Measurements from ENCODE around the gene VPS54. TPM values are rescaled to one million over a fixed set of nuclear protein-coding genes. Genes with fewer than 3 reads are reported as not detected.

Gene VPS54
- total and polyA plus RNA-seq, 9 of the 15 experiments (the other 6 are each of a cell fraction or from before 2014, with no cell fraction given): 4.9 to 23.2 (median 13.2) TPM

DNA sequence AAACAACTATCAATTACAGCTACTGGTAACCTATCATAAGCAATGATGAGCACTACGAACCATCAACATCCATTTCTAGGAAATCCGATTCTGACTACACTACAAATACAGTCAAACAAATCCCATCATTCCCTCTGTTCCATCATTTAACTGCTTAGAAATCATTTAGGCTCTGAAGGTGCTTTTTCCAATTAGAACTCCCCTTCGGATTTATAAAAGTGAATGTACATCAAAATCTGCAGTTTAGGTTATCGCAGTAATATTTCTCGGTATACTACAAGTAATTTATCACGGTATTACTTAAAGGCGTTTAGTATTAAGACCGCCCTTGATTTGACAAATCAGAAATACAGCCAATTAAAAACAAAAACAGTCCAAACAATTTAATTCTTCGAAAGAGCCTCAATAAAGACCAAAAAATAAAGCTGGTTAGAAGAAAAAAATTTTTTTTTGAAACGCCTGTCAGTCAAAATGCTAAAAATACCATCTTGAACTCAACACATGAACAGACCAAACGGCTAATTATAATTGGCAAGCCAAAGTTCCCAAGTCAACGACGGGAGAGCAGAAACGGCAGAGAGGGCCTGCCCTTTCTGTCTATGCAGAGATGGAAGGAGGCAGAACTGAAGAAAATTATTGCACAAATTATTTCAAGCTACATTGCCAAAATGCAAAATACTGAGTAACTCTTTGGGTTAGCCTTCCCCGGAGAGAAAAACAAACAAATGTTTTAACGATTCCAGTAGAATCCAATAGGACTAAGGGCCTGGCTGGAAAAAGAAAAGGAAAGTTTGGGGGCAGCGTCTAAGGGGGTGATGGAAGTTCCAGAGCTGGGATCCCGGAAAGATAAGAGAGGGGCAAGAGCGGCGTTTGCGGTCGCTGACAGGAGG, 1.2 kb downstream of the VPS54 start (continued):
- TF ChIP-seq, protein P1, sequence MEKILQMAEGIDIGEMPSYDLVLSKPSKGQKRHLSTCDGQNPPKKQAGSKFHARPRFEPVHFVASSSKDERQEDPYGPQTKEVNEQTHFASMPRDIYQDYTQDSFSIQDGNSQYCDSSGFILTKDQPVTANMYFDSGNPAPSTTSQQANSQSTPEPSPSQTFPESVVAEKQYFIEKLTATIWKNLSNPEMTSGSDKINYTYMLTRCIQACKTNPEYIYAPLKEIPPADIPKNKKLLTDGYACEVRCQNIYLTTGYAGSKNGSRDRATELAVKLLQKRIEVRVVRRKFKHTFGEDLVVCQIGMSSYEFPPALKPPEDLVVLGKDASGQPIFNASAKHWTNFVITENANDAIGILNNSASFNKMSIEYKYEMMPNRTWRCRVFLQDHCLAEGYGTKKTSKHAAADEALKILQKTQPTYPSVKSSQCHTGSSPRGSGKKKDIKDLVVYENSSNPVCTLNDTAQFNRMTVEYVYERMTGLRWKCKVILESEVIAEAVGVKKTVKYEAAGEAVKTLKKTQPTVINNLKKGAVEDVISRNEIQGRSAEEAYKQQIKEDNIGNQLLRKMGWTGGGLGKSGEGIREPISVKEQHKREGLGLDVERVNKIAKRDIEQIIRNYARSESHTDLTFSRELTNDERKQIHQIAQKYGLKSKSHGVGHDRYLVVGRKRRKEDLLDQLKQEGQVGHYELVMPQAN (IDR thresholded peaks at IDR 0.05; ENCODE audit: borderline replicate concordance): 0 out of 2 replicates have a peak, but pooled peaks have one; percentile 20
- TF ChIP-seq SMARCA4 (IDR thresholded peaks at IDR 0.05): peak; percentile 41; the same call in 1 of the 2 replicates
- no peak for TF ChIP-seq MAZ (CRISPR knock-in tag; conservative IDR thresholded peaks at IDR 0.05 in 1 of 2, IDR thresholded peaks at IDR 0.05 in 1 of 2)
- TF ChIP-seq, protein P2, sequence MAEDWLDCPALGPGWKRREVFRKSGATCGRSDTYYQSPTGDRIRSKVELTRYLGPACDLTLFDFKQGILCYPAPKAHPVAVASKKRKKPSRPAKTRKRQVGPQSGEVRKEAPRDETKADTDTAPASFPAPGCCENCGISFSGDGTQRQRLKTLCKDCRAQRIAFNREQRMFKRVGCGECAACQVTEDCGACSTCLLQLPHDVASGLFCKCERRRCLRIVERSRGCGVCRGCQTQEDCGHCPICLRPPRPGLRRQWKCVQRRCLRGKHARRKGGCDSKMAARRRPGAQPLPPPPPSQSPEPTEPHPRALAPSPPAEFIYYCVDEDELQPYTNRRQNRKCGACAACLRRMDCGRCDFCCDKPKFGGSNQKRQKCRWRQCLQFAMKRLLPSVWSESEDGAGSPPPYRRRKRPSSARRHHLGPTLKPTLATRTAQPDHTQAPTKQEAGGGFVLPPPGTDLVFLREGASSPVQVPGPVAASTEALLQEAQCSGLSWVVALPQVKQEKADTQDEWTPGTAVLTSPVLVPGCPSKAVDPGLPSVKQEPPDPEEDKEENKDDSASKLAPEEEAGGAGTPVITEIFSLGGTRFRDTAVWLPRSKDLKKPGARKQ (CRISPR knock-in tag; IDR thresholded peaks at IDR 0.05): 0 out of 2 replicates have a peak, but pooled peaks have one; percentile 59
- TF ChIP-seq KDM5B (IDR thresholded peaks at IDR 0.05; ENCODE audit: insufficient replicate concordance, low read depth, low read length): peak; percentile 28

All from K562 (cell line).